ENCODE data around the gene KRT78. TPM values are rescaled to one million over a fixed set of nuclear protein-coding genes. Genes with fewer than 3 reads are reported as not detected.
A peak's percentile ranks its signal among the peaks of the same experiment; 100 is the strongest.

The KRT78 gene
- total and polyA plus RNA-seq, 9 of the 15 experiments (the other 6 are each of a cell fraction or from before 2014, with no cell fraction given), result not detected

GRCh38 chr12:52879394-52880351, 30.9 kb upstream of the KRT78 start (continued):
- TF ChIP-seq ZNF407 (IDR thresholded peaks at IDR 0.05; ENCODE audit: low read depth) (no peak), BRD4 (IDR thresholded peaks at IDR 0.05) (no peak), ZBTB12 (CRISPR knock-in tag; IDR thresholded peaks at IDR 0.05) (no peak), RNF219 (CRISPR knock-in tag; IDR thresholded peaks at IDR 0.05) (no peak), ZNF282 (CRISPR knock-in tag; IDR thresholded peaks at IDR 0.05) (no peak), ATF2 (CRISPR knock-in tag; IDR thresholded peaks at IDR 0.05) (no peak), LARP7 (IDR thresholded peaks at IDR 0.05) (no peak), XRCC5 (IDR thresholded peaks at IDR 0.05; ENCODE audit: low read depth, low read length) (peak; percentile 79)
- TF ChIP-seq, protein P1, sequence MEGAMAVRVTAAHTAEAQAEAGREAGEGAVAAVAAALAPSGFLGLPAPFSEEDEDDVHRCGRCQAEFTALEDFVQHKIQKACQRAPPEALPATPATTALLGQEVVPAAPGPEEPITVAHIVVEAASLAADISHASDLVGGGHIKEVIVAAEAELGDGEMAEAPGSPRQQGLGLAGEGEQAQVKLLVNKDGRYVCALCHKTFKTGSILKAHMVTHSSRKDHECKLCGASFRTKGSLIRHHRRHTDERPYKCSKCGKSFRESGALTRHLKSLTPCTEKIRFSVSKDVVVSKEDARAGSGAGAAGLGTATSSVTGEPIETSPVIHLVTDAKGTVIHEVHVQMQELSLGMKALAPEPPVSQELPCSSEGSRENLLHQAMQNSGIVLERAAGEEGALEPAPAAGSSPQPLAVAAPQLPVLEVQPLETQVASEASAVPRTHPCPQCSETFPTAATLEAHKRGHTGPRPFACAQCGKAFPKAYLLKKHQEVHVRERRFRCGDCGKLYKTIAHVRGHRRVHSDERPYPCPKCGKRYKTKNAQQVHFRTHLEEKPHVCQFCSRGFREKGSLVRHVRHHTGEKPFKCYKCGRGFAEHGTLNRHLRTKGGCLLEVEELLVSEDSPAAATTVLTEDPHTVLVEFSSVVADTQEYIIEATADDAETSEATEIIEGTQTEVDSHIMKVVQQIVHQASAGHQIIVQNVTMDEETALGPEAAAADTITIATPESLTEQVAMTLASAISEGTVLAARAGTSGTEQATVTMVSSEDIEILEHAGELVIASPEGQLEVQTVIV (CRISPR knock-in tag; IDR thresholded peaks at IDR 0.05; ENCODE audit: borderline replicate concordance), result no peak

All from K562 (cell line).